ENCODE results near the gene ACACB.

The ACACB gene

DNA sequence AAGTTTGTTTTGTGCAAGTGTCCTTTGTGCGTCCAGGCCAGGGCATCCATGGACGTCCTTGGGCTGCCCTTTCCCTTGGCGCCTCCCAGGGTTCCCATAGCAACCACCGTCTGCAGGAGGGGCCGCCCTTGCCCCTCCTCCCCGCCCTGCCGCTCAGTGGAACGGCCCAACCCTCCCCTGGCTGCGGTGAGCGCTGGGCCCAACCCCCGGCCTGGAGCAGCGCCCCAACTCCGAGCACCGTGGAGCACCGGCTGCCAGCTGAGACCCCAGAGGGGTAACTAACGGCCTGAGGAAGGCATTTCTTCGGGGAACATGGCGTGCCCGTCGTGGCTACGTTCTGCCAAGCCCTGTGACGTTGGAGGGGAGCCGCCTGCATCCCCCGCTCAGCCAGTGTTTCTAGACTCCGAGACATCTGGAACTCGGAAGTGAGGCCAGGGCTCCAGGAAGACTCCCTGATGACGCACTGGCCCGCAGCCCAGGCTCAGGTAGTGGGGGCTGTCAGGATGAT lies 5.3 kb upstream of the ACACB start:
- DNase-seq: peak; percentile 93

- DNase-seq: no peak
Observed at GRCh38 chr12:109112720-109113465, 3.5 kb upstream of the ACACB start.

GRCh38 chr12:109113661-109114321 lies 2.6 kb upstream of the ACACB start:
- DNase-seq: no peak

DNA sequence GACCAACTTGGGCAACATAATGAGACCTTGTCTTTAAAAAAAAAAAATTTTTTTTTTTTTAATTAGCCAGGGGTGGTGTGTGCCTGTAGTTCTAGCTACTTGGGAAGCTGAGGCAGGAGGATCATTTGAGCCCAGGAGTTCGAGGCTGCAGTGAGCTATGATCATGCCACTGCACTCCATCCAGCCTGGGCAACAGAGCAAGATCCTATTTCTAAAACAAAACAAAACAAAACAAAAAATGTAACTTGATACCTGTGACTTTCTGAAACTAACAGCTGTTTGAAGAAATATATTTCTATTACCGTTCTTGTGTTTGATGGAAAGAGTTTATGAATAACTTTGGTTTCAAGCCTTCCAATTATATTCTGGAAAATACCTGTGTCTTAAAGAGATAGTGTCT lies 1.7 kb upstream of the ACACB start:
- DNase-seq: no peak

- no peak for DNase-seq
Observed at GRCh38 chr12:109115404-109115757, 1.0 kb upstream of the ACACB start.

GRCh38 chr12:109116611-109116949 lies 193 bp downstream of the ACACB start:
- no peak for DNase-seq

DNA sequence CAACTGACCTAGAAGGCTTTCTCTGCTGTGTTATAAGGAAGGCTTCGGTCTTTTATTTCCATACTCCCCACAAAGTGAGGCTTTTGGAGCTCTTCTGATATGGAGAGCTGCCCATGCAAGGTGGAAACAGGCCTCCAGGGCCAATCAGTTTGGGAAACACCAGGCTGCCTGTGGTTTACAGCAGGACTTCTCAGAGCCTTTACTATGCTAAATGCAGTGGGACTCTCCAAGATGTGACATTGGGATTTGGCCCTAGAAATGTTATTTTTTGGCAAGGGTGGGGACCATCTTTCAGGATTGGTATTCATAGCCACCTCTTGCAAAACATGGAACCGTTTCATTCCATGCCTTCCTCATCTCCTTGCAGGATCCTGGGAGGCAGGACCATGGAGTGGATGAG lies 3.7 kb downstream of the ACACB start:
- DNase-seq: no peak

DNA sequence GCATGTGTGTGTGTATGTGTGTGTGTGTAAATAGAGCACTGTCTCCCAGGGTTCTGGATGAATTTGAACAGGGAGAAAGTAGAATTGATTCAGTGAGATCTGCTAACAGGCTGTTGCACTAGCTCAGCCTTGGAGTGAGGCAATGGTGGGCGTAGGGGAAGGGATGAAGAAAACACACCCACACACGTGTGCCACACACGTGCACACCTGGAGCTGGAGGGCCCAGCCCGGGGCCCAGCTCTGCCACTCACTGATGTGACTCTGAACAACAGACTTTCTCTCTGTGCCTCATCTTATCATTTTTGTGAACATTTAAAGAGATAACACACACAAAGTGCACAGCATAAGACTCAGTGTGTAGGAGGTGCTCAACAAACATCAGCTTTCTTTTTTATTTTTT lies 4.2 kb downstream of the ACACB start:
- no peak for DNase-seq

DNA sequence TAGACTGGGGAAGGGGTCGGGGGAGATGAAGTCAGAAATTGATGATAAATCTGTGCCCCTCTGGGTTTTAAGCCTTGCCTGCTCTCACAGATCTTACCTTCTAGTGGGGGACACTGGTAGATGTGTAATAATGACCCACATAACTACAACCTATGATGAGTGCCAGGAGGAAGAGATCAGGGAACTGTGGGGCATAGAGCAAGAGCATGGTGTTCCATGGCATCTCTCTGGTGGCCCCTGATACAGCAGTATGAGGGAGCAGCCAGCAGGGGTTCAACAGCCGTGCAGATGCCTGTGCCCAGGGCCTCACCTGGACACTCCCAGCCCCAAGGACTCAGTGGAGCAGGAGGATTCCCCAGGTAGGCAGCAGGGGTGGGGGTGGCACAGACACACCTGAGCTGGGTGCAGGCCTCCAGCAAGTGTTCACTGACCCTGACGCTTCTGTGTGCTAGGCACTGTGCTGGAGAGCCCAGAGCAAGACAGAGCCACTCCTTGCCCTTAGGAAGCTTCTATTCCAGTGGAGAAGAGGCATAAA lies 5.0 kb downstream of the ACACB start:
- no peak for DNase-seq

GRCh38 chr12:109124878-109125648 lies 8.7 kb downstream of the ACACB start:
- DNase-seq: no peak

DNA sequence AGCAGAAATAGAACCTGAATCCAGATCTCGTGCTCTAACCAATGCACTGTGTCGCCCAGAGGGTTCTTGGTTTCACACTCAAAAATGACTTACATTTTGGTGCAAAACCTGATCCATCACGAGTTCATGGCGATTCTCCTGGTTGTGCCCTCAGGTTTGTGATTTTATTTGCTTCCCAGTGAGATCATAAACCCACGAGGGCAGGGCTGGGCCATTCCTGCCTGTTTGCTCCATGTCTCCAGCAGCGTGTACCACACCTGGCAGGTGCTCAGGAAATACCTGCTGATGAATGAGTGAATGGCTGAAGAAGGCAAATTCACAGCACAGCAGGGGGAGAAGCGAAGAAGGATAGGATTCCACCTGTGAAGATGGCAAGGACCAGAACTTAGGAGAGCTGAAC lies 9.4 kb downstream of the ACACB start:
- DNase-seq: no peak

- no peak for DNase-seq
Observed at GRCh38 chr12:109126784-109127183, 10.4 kb downstream of the ACACB start.

- no peak for DNase-seq
Observed at GRCh38 chr12:109127533-109128242, 11.3 kb downstream of the ACACB start.

DNA sequence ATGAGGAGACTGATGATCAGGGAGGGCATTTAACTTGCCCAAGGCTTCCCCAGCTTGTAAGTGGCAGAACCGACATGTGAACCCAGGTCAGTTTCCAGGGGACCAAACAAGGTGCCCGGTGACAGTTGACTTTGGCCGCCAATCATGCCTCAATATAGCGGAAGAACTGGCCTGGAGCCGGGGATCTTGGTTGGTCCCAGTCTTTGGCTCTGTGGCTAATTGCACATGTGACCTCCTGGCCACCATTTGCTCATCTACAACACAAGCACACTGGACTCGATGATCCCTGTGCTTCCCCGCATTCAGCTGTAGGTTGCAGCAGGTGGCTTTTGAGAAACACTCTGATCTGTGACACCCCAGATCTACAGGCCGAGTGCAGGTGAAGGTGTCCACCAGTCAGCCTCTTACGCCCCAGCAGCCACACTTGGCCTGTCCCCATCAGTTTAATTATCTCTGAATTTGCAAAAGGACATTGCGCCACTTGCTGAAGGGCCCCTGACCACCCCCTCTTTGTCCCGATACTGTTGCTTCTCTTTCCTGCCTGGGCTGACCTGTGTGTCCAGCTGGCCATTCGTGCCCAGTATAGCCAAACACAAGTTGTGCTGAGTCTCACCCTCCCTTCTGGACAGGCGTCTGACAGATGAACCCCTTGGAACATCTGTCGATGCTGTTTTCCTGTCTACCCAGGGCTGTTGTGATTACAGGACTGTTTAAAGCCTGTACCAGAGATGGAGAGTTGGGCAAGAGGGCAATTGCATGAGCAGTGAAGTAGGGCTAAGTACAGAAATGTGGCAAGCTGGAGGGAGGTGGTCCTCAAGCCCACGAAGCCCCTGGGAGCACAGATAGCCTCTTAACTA lies 14.1 kb downstream of the ACACB start:
- DNase-seq: no peak

DNA sequence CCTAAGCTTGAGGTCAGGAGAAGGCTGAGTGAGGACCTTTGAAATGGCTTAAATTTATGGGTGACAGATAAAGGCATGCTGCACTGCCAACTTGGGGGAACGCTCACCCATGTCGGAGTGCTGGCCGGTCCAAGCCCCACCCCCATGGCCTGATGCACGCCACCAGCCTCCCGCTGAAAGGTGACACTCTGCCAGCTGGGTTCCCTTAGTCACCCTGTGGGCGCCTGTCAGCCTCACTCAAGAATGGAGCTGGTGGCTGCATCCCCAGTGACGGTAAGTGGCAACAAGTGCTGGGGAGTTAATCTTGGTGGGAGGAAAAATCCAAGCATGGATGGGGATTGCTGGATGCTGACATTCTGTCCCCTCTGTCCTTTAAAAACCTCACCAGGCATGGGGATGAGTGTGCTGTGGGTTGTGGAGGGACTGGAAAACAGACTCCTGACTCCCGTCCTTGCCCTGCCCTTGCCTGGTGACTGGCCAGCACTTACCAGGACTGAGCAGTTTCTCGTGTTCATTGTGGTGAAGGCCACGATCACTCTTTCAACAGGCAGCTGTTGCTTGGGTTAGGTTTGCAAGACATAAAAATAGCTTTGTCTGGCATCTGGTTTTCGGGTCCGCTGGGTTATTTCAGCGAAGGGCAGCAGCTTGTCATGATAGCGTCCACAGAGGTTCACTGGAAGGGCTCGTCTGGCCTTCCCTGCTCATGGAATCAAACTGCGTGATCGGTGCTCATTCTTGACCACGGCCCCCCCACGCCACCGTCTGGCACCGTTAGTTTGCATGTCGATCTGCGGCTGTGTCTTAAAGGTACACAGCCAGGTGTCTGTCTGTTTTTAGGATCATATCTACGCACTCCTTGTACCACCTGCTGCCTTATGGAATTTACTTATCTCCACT lies 15.0 kb downstream of the ACACB start:
- peak; percentile 42 for DNase-seq

DNA sequence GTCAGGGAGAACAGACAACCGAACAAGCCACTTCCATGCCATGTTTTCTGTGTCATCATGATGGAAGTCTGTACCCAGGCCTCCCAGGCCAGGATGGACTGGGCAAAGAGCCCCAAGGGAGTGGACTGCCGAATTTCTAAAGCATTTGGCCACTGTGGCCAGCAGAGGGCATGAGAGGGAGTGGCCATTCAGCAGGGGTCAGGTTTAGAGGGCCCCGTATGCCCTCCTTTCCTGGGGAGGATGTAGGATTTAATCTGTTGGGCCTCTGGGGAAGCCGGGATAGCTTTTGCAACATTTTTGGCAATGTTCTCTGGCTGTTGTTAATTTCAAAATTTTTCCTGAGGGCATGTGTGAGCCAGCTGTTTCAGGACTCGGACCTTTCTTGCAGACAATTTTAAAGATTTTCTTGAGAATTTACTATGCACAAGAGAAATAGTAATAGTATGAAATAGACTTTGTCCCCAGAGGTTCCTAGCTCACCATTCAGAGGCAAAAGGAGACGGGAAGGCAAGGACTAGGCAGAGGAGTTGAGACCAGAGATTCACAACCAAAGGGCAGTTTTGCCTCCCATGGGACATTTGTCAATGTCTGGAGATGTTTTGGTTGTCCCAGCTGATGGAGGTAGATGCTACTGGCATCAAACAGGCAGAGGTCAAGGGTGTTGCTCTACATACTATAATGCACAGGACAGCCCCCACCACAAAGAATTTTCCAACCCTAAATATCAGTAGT lies 18.0 kb downstream of the ACACB start:
- no peak for DNase-seq

DNA sequence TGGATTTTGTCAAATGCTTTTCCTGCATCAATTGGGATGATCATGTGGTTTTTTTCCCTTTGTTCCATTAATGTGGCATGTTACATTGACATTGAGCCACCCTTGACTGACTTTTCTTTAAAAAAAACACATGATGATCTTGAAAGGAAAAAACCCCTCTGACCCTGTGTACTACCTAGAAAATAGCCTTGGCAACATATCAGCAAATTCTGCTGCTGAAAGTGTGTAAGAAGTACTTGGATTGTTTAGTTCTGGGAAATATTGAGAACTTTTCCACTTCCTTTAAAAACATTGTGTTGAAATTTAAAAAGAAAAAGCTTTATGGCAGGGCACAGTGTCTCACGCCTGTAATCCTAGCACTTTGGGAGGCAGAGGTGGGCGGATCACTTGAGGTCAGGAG lies 20.7 kb downstream of the ACACB start:
- no peak for DNase-seq

DNA sequence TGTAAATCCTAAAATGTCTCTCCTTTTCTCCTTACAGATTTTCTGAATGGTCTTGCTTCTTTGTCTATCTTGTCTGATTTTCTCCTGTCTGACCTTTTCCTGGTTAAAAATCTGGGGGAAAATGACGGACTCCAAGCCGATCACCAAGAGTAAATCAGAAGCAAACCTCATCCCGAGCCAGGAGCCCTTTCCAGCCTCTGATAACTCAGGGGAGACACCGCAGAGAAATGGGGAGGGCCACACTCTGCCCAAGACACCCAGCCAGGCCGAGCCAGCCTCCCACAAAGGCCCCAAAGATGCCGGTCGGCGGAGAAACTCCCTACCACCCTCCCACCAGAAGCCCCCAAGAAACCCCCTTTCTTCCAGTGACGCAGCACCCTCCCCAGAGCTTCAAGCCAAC lies 23.0 kb downstream of the ACACB start:
- no peak for DNase-seq

DNA sequence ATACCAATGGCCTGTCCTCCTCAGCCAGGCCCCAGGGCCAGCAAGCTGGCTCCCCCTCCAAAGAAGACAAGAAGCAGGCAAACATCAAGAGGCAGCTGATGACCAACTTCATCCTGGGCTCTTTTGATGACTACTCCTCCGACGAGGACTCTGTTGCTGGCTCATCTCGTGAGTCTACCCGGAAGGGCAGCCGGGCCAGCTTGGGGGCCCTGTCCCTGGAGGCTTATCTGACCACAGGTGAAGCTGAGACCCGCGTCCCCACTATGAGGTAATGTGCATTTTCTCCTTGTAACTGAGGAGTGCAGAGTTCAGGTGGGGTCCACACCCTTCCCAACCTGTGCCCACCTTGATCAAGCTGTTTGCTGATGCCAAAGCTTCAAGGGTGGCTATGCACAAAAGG lies 23.4 kb downstream of the ACACB start:
- DNase-seq: no peak

DNA sequence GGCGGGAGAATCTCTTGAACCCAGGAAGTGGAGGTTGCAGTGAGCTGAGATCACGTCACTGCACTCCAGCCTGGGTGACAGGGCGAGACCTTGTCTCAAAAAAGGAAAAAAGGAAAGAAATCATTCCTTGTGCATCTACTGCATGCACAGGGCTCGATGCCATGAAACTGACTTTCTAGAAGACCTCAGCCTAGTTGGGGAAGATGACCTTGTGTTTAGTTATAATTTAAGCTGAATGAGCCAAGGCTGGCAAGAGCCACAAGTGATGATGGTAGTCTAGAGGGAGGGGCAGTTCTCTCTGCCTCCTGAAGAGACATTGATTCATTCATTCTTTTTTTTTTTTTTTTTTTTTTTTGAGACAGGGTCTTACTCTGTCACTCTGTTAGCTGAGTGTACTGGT lies 24.2 kb downstream of the ACACB start:
- DNase-seq: no peak

All from right hindlimb (tissue), 1 donor.